IPS DF 6.9 (cell line): Measurements from ENCODE around the gene FLYWCH1.
"Not testable (repeated sequence)": the region's sequence is repeated elsewhere in the genome, so short reads cannot be mapped to it uniquely, and the experiment has no call there.

ENCODE experiments used
- DNase-seq: peaks from one replicate; pipeline ENCODE4 v3.0.0-alpha.2; 2013; ENCODE audit warnings: low read depth, low spot score
- H3K27ac ChIP-seq: one replicate; pipeline ENCODE4 v1.5.1; 2013; ENCODE audit warnings: low read length, control low read depth
- H3K27me3 ChIP-seq: 2 replicates; pipeline ENCODE4 v1.6.1; 2013; ENCODE audit warnings: mild to moderate bottlenecking, low read length; ENCODE audit not compliant: control insufficient read depth, insufficient read depth
- H3K36me3 ChIP-seq: 2 replicates; pipeline ENCODE4 v1.6.1; 2013; ENCODE audit warnings: low read length; ENCODE audit not compliant: control insufficient read depth, insufficient read depth
- H3K4me1 ChIP-seq: 2 replicates; pipeline ENCODE4 v1.6.1; 2013; ENCODE audit warnings: low read length; ENCODE audit not compliant: control insufficient read depth, insufficient read depth
- H3K4me3 ChIP-seq: 2 replicates; pipeline ENCODE4 v1.5.1; 2013; ENCODE audit warnings: mild to moderate bottlenecking, low read length
- H3K9me3 ChIP-seq: 2 replicates; pipeline ENCODE4 v1.6.1; 2013; ENCODE audit warnings: low read length, inconsistent platforms; ENCODE audit not compliant: control insufficient read depth, insufficient read depth
- WGBS: extraction: QIAGEN DNeasy Blood & Tissue Kit; methylation state at CpG from one replicate; pipeline ENCODE4 v1.1.7; 2013; ENCODE audit warnings: mixed read lengths, missing lambda C conversion rate; ENCODE audit not compliant: insufficient read length, insufficient coverage; 5-methylcytosine and 5-hydroxymethylcytosine counted together

Gene FLYWCH1

GRCh38 chr16:2899564-2900072, 12.1 kb upstream of the FLYWCH1 start:
- no CpG with 5 or more reads among the region's 13 CpGs for WGBS
- no peak for DNase-seq
- H3K27me3 ChIP-seq = no peaks in the 10 kb centered on the region
- H3K4me1 ChIP-seq = no peaks in the 10 kb centered on the region
- no peak overlapping the region for H3K27ac ChIP-seq
- H3K36me3 ChIP-seq = no peaks in the 10 kb centered on the region
- H3K4me3 ChIP-seq = no peak overlapping the region
- H3K9me3 ChIP-seq = no peaks in the 10 kb centered on the region

- Histone ChIP-seq H3K27ac (no peak overlapping the region), H3K9me3 (no peaks in the 10 kb centered on the region), H3K27me3 (no peaks in the 10 kb centered on the region), H3K4me3 (no peak overlapping the region), H3K36me3 (no peaks in the 10 kb centered on the region), H3K4me1 (no peaks in the 10 kb centered on the region)
- WGBS = no CpG with 5 or more reads among the region's 15 CpGs
- no peak for DNase-seq
Measured at GRCh38 chr16:2900526-2901075, 11.1 kb upstream of the FLYWCH1 start.

DNA sequence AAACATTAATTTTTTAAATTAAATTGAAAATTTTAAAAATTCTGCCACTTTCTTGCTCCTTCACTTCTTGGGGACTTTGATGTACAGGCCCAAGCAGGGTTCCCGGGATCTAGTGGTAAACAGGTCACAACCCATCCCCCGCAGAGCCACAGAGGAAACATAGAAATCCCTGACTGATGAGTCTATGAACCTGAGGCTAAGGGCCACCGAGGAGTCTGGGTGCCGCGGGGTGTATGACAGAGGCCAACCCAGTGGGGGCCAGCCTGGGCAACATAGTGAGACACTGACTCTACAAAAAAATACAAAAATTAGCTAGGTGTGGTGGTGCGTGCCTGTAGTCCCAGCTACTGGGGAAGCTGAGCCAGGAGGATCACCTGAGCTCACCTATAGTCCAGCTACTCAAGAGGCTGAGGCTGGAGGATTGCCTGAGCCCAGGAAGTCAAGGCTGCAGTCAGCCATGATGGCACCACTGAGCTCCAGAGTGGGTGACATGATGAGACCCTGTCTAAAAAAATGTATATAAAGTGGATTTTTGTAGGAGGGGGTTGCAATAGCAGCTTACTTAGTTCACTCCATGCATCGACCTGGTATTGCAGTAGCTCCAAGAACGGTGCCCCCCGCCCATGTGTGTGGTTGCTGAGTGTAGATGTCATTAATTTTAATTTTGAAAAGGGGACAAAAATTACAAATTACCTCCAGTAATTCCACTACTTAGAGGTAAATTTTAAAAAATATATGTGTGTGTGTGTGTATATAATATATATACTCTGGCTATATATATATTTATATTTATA, 9.2 kb upstream of the FLYWCH1 start:
- DNase-seq = no peak
- no peaks in the 10 kb centered on the region for H3K36me3 ChIP-seq
- no peak overlapping the region for H3K27ac ChIP-seq
- H3K9me3 ChIP-seq = no peaks in the 10 kb centered on the region
- no peak overlapping the region for H3K4me3 ChIP-seq
- H3K4me1 ChIP-seq = no peaks in the 10 kb centered on the region
- no CpG with 5 or more reads among the region's 9 CpGs for WGBS
- H3K27me3 ChIP-seq = no peaks in the 10 kb centered on the region

- peak; percentile 55 for DNase-seq
- H3K36me3 ChIP-seq = no peaks in the 10 kb centered on the region
- H3K27ac ChIP-seq = no peak overlapping the region
- H3K27me3 ChIP-seq = no peaks in the 10 kb centered on the region
- H3K4me3 ChIP-seq = peak overlapping the region; percentile 30; the same call in 1 of the 2 replicates
- H3K9me3 ChIP-seq = no peaks in the 10 kb centered on the region
- H3K4me1 ChIP-seq = no peaks in the 10 kb centered on the region
- WGBS = no CpG with 5 or more reads among the region's 62 CpGs
Measured at GRCh38 chr16:2904100-2904921, 7.4 kb upstream of the FLYWCH1 start.

DNA sequence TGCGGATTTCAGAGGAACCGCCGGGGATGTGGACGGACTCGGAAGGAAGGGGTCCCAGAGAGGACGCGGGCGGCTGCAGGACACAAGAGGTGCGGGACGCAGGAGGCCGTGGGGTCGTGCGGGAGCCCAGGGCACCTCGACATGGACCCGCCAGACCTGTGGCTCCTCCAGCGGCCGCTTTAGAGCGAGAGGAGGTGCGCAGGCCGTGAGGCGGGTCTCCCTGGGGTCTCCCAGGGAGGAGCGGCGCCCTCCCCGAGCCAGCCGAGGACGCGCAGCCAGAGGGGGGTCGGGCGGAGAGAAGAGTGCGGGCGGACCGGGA, 6.8 kb upstream of the FLYWCH1 start:
- DNase-seq = no peak
- Histone ChIP-seq H3K27me3 (no peaks in the 10 kb centered on the region), H3K9me3 (no peaks in the 10 kb centered on the region), H3K36me3 (no peaks in the 10 kb centered on the region), H3K4me3 (peak overlapping the region; percentile 30; the same call in 1 of the 2 replicates), H3K4me1 (no peaks in the 10 kb centered on the region), H3K27ac (no peak overlapping the region)
- no CpG with 5 or more reads among the region's 32 CpGs for WGBS

- no peaks in the 10 kb centered on the region for H3K36me3 ChIP-seq
- peak; percentile 96 for DNase-seq
- H3K4me1 ChIP-seq = no peaks in the 10 kb centered on the region
- no peaks in the 10 kb centered on the region for H3K9me3 ChIP-seq
- no peaks in the 10 kb centered on the region for H3K27me3 ChIP-seq
- H3K4me3 ChIP-seq = peak overlapping the region; percentile 30; the same call in 1 of the 2 replicates
- no CpG with 5 or more reads among the region's 51 CpGs for WGBS
- H3K27ac ChIP-seq = no peak overlapping the region
Measured at GRCh38 chr16:2905241-2905987, 6.3 kb upstream of the FLYWCH1 start.

- H3K4me3 ChIP-seq = no peak overlapping the region
- DNase-seq = no peak
- no peak overlapping the region for H3K27ac ChIP-seq
- H3K9me3 ChIP-seq = no peaks in the 10 kb centered on the region
- H3K27me3 ChIP-seq = no peaks in the 10 kb centered on the region
- H3K36me3 ChIP-seq = no peaks in the 10 kb centered on the region
- no peaks in the 10 kb centered on the region for H3K4me1 ChIP-seq
- no CpG with 5 or more reads among the region's 12 CpGs for WGBS
Measured at GRCh38 chr16:2905988-2906387, 5.7 kb upstream of the FLYWCH1 start.

GRCh38 chr16:2907084-2907753, 4.5 kb upstream of the FLYWCH1 start:
- H3K4me1 ChIP-seq, H3K27ac ChIP-seq, DNase-seq, H3K9me3 ChIP-seq, H3K36me3 ChIP-seq, H3K27me3 ChIP-seq, H3K4me3 ChIP-seq: not testable (repeated sequence)
- no CpG with 5 or more reads among the region's 17 CpGs for WGBS

- no peaks in the 10 kb centered on the region for H3K27me3 ChIP-seq
Measured at GRCh38 chr16:2910441-2910969, 1.2 kb upstream of the FLYWCH1 start.

More at GRCh38 chr16:2910441-2910969, 1.2 kb upstream of the FLYWCH1 start:
- DNase-seq = no peak
- no CpG with 5 or more reads among the region's 5 CpGs for WGBS
- Histone ChIP-seq H3K27ac (no peak overlapping the region), H3K4me1 (no peaks in the 10 kb centered on the region), H3K9me3 (no peaks in the 10 kb centered on the region), H3K4me3 (no peak overlapping the region), H3K36me3 (no peaks in the 10 kb centered on the region)
